ENCODE results near the gene ALKBH2.

The ALKBH2 gene

GRCh38 chr12:109092497-109093021 is 713 bp downstream of the ALKBH2 start:
- TF ChIP-seq, protein P1, sequence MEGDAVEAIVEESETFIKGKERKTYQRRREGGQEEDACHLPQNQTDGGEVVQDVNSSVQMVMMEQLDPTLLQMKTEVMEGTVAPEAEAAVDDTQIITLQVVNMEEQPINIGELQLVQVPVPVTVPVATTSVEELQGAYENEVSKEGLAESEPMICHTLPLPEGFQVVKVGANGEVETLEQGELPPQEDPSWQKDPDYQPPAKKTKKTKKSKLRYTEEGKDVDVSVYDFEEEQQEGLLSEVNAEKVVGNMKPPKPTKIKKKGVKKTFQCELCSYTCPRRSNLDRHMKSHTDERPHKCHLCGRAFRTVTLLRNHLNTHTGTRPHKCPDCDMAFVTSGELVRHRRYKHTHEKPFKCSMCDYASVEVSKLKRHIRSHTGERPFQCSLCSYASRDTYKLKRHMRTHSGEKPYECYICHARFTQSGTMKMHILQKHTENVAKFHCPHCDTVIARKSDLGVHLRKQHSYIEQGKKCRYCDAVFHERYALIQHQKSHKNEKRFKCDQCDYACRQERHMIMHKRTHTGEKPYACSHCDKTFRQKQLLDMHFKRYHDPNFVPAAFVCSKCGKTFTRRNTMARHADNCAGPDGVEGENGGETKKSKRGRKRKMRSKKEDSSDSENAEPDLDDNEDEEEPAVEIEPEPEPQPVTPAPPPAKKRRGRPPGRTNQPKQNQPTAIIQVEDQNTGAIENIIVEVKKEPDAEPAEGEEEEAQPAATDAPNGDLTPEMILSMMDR (IDR thresholded peaks at IDR 0.05) = no peak
- H3K4me3 ChIP-seq = peak overlapping the region; percentile 81
- no peak for DNase-seq (ENCODE audit: low spot score)
- peak overlapping the region; percentile 60 to 83 for H3K27ac ChIP-seq

DNA sequence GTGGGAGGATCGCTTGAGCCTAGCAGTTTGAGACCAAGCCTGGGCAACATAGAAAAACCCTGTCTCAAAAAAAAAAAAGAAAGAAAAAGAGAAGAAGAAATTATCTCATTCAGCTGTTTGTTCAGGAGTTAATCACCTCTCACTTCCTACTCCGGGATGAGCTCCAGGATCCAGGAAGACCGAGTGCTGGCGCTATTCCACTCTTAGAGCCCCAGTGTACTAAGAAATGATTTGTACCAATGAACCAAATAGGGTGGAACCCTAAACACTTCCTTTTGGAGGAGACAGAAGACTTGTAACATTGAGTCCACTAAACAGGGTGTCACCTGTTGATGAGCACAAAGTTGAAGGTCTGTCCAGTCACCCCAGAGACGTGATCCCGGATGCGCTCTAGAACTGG is 3.6 kb downstream of the ALKBH2 start:
- no peak for DNase-seq (ENCODE audit: low spot score)

GRCh38 chr12:109088818-109089217 is 4.5 kb downstream of the ALKBH2 start:
- TF ChIP-seq, protein P1 (IDR thresholded peaks at IDR 0.05) = no peak
- Histone ChIP-seq H3K4me3 (no peak overlapping the region), H3K27ac (no peak overlapping the region)
- DNase-seq (ENCODE audit: low spot score) = no peak

More for the DNA sequence above, 3.6 kb downstream of the ALKBH2 start:
- Histone ChIP-seq H3K4me3 (no peak overlapping the region), H3K27ac (no peak overlapping the region)
- TF ChIP-seq, protein P1 (IDR thresholded peaks at IDR 0.05) = no peak

DNA sequence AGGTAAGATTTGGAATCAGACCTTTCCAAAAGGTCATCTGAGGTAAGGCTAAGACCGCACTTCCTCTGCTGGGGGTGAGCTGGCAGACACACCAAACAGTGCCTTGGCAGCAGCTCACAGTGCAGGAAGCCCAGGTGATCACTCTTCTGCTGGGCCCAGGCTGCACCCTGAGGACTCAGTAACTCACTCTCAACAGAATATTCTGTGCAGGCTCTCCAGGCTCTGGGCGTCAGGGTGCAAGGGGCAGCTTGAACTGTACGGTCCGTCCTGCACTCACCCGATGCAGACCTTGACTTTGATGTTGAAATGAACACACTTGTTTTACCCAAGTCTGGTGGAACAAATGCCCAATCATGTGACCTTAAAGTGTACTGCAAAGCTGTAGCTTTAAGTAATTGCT is 6.0 kb downstream of the ALKBH2 start:
- no peak overlapping the region for H3K27ac ChIP-seq

DNA sequence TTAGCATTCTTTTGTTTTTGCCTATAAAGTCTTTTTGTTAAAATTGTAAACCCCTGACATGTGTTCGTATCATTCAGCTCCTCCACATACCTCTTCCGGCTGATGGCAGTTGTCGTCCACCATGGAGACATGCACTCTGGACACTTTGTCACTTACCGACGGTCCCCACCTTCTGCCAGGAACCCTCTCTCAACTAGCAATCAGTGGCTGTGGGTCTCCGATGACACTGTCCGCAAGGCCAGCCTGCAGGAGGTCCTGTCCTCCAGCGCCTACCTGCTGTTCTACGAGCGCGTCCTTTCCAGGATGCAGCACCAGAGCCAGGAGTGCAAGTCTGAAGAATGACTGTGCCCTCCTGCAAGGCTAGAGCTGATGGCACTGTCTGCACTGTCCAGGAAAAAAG is 7.7 kb downstream of the ALKBH2 start:
- H3K27ac ChIP-seq = no peak overlapping the region
- H3K4me3 ChIP-seq = no peak overlapping the region
- TF ChIP-seq, protein P1 (IDR thresholded peaks at IDR 0.05) = no peak
- no peak for DNase-seq (ENCODE audit: low spot score)

More for the DNA sequence above, 6.0 kb downstream of the ALKBH2 start:
- no peak overlapping the region for H3K4me3 ChIP-seq
- DNase-seq (ENCODE audit: low spot score) = no peak
- TF ChIP-seq, protein P1 (IDR thresholded peaks at IDR 0.05) = no peak

GRCh38 chr12:109084425-109084824 is 8.8 kb downstream of the ALKBH2 start:
- H3K4me3 ChIP-seq = no peak overlapping the region
- DNase-seq (ENCODE audit: low spot score) = no peak
- no peak overlapping the region for H3K27ac ChIP-seq
- TF ChIP-seq, protein P1 (IDR thresholded peaks at IDR 0.05) = no peak

DNA sequence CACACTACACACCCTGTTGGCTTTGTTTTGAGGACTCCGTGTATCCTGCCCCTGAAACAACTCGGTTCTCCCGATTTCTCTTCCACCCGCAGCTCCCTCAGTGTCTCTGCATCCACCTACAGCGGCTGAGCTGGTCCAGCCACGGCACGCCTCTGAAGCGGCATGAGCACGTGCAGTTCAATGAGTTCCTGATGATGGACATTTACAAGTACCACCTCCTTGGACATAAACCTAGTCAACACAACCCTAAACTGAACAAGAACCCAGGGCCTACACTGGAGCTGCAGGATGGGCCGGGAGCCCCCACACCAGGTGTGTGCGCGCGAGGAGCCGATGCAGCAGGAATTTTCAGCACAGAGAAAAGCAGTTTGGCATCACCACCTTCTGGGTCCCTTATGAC is 10.5 kb downstream of the ALKBH2 start:
- TF ChIP-seq, protein P1 (IDR thresholded peaks at IDR 0.05) = no peak
- DNase-seq (ENCODE audit: low spot score) = no peak
- H3K27ac ChIP-seq = no peak overlapping the region
- H3K4me3 ChIP-seq = no peak overlapping the region
